Nephron (organoid): Measurements from ENCODE around the gene ICAM5.

Experiments used
- H3K27ac Mint-ChIP-seq, 3 experiments: 2 replicates each; pipeline ENCODE4 v1.8.0; 2020; ENCODE audit warnings: mixed read lengths in 3 of 3, mild to moderate bottlenecking in 2 of 3, moderate library complexity in 1 of 3
- H3K27me3 Mint-ChIP-seq: 2 replicates; pipeline ENCODE4 v1.8.0; 2021; ENCODE audit warnings: low read depth, mild to moderate bottlenecking, moderate library complexity, mixed read lengths
- H3K36me3 Mint-ChIP-seq: 2 replicates; pipeline ENCODE4 v1.8.0; 2020; ENCODE audit warnings: low read depth, mixed read lengths
- H3K4me1 Mint-ChIP-seq: 2 replicates; pipeline ENCODE4 v1.8.0; 2020; ENCODE audit warnings: mixed read lengths
- H3K4me3 Mint-ChIP-seq, 3 experiments: 2 replicates each; pipeline ENCODE4 v1.8.0; 2020; ENCODE audit warnings: mild to moderate bottlenecking in 3 of 3, mixed read lengths in 3 of 3, moderate library complexity in 2 of 3
- H3K9me3 Mint-ChIP-seq: 2 replicates; pipeline ENCODE4 v1.8.0; 2020; ENCODE audit warnings: mixed read lengths
- CTCF ChIP-seq, 3 experiments: fragments of 200-600 bp; sonication (generic); IDR thresholded peaks; one replicate each; pipeline ENCODE4 v1.5.0; 2021; ENCODE audit warnings: antibody characterized with exemption in 3 of 3; ENCODE audit not compliant: unreplicated experiment in 3 of 3

ICAM5 gene

GRCh38 chr19:10315335-10316214, 25.8 kb downstream of the ICAM5 start, which contains the start of gene FDX2:
Gene FDX2, minus strand, starts transcription at chr19:10316015. Its CDS starts 19 bp downstream, at chr19:10315996.
- no peaks in the 10 kb centered on the region for H3K9me3 Mint-ChIP-seq
- peaks cover 16% of the 10 kb centered on the region for H3K36me3 Mint-ChIP-seq
- no peaks in the 10 kb centered on the region for H3K27me3 Mint-ChIP-seq
- H3K27ac Mint-ChIP-seq, result peak within 1 kb of the TSS; percentile 27 to 71 (median 70)
- TF ChIP-seq CTCF (IDR thresholded peaks at IDR 0.05; ENCODE audit: unreplicated experiment in 3 of 3), result no peak
- H3K4me3 Mint-ChIP-seq, result peak within 1 kb of the TSS; percentile 92 to 95 (median 95)
- H3K4me1 Mint-ChIP-seq, result peaks cover 18% of the 10 kb centered on the region

GRCh38 chr19:10316229-10317044, 26.7 kb downstream of the ICAM5 start:
- Mint-ChIP-seq H3K36me3 (peaks cover 16% of the 10 kb centered on the region), H3K27ac (peak overlapping the region; percentile 11 to 71 (median 27)), H3K4me3 (peak overlapping the region; percentile 92 to 95 (median 95)), H3K4me1 (peaks cover 18% of the 10 kb centered on the region), H3K9me3 (no peaks in the 10 kb centered on the region), H3K27me3 (no peaks in the 10 kb centered on the region)
- no peak for TF ChIP-seq CTCF (IDR thresholded peaks at IDR 0.05; ENCODE audit: unreplicated experiment in 3 of 3)

GRCh38 chr19:10317045-10317856, 27.5 kb downstream of the ICAM5 start:
- Mint-ChIP-seq H3K27me3 (no peaks in the 10 kb centered on the region), H3K4me1 (peaks cover 18% of the 10 kb centered on the region), H3K4me3 (peak overlapping the region; percentile 50 to 66 (median 54)), H3K36me3 (peaks cover 22% of the 10 kb centered on the region), H3K9me3 (no peaks in the 10 kb centered on the region), H3K27ac (no peak overlapping the region)
- TF ChIP-seq CTCF (IDR thresholded peaks at IDR 0.05; ENCODE audit: unreplicated experiment in 3 of 3), result no peak

- Mint-ChIP-seq H3K27me3 (no peaks in the 10 kb centered on the region), H3K27ac (no peak overlapping the region), H3K36me3 (peaks cover 22% of the 10 kb centered on the region), H3K4me3 (no peak overlapping the region), H3K4me1 (peaks cover 18% of the 10 kb centered on the region), H3K9me3 (no peaks in the 10 kb centered on the region)
- no peak for TF ChIP-seq CTCF (IDR thresholded peaks at IDR 0.05; ENCODE audit: unreplicated experiment in 3 of 3)
These were observed 28.2 kb downstream of the ICAM5 start for GRCh38 chr19:10317857-10318462.
